HG03354 (cell line): ENCODE data around the gene RASAL1.
"Not testable (repeated sequence)": the region's sequence is repeated elsewhere in the genome, so short reads cannot be mapped to it uniquely, and the experiment has no call there.

Experiments
- ATAC-seq: cut with Tn5 transposase; IDR thresholded peaks from one replicate; pipeline ENCODE4 v1.9.1; 2021; ENCODE audit warnings: mild to moderate bottlenecking; ENCODE audit not compliant: unreplicated experiment, poor library complexity, severe bottlenecking

Gene RASAL1

GRCh38 chr12:113143959-113144358, 8.4 kb upstream of the RASAL1 start:
- ATAC-seq = no peak

- ATAC-seq = no peak
Measured at GRCh38 chr12:113142886-113143332, 7.3 kb upstream of the RASAL1 start.

GRCh38 chr12:113142173-113142885, 6.8 kb upstream of the RASAL1 start:
- no peak for ATAC-seq

GRCh38 chr12:113141716-113142115, 6.2 kb upstream of the RASAL1 start:
- not testable (repeated sequence) for ATAC-seq

- ATAC-seq = no peak
Measured at GRCh38 chr12:113140706-113141105, 5.1 kb upstream of the RASAL1 start.

- ATAC-seq = no peak
Measured at GRCh38 chr12:113138826-113139225, 3.3 kb upstream of the RASAL1 start.

- no peak for ATAC-seq
Measured at GRCh38 chr12:113137861-113138783, 2.6 kb upstream of the RASAL1 start.

- ATAC-seq = no peak
Measured at GRCh38 chr12:113136990-113137511, 1.5 kb upstream of the RASAL1 start.

- peak; percentile 12 for ATAC-seq
Measured at GRCh38 chr12:113136128-113136989, 798 bp upstream of the RASAL1 start.

GRCh38 chr12:113134521-113134951, 1.0 kb downstream of the RASAL1 start:
- ATAC-seq = no peak

GRCh38 chr12:113134071-113134470, 1.5 kb downstream of the RASAL1 start:
- no peak for ATAC-seq

- ATAC-seq = no peak
Measured at GRCh38 chr12:113133666-113134065, 1.9 kb downstream of the RASAL1 start.

- ATAC-seq = no peak
Measured at GRCh38 chr12:113133036-113133435, 2.5 kb downstream of the RASAL1 start.

GRCh38 chr12:113131556-113131955, 4.0 kb downstream of the RASAL1 start:
- ATAC-seq = no peak

GRCh38 chr12:113130457-113131135, 5.0 kb downstream of the RASAL1 start:
- no peak for ATAC-seq

- no peak for ATAC-seq
Measured at GRCh38 chr12:113129664-113130456, 5.7 kb downstream of the RASAL1 start.

- ATAC-seq = no peak
Measured at GRCh38 chr12:113128802-113129663, 6.5 kb downstream of the RASAL1 start.
